BJ (cell line): Measurements from ENCODE around the gene CCDC144A. TPM values are rescaled to one million over a fixed set of nuclear protein-coding genes. Genes with fewer than 3 reads are reported as not detected.
"Not testable (repeated sequence)": the region's sequence is repeated elsewhere in the genome, so short reads cannot be mapped to it uniquely, and the experiment has no call there.

ENCODE experiments used
- CTCF ChIA-PET: fragments of 350-600 bp; formaldehyde crosslinking; extraction: SDS; loops from one replicate; lab custom pipeline; 2021; ENCODE audit warnings: antibody characterized with exemption, inconsistent platforms; lab: Yijun Ruan, JAX
- POLR2A ChIA-PET: fragments of 300-600 bp; sonication (Branson Sonifier 250); formaldehyde crosslinking; extraction: SDS; loops from one replicate; lab custom pipeline; 2021; ENCODE audit warnings: antibody characterized with exemption; lab: Charles Lee
- DNase-seq: peaks from one replicate; pipeline ENCODE4 v3.0.0-alpha.2; 2011; ENCODE audit warnings: low read depth
- H3K27me3 ChIP-seq: 2 replicates; pipeline ENCODE4 v1.6.0; 2011; ENCODE audit warnings: low read length; ENCODE audit not compliant: control insufficient read depth, insufficient read depth
- H3K36me3 ChIP-seq: 2 replicates; pipeline ENCODE4 v1.5.1; 2011; ENCODE audit warnings: low read length; ENCODE audit not compliant: control insufficient read depth, insufficient read depth
- H3K4me3 ChIP-seq: 2 replicates; pipeline ENCODE4 v1.5.1; 2011; ENCODE audit warnings: low read depth, mild to moderate bottlenecking, control low read depth, low read length
- CTCF ChIP-seq: IDR thresholded peaks from 2 replicates; pipeline ENCODE4 v1.5.1; 2011; ENCODE audit warnings: low read depth, mild to moderate bottlenecking, control low read depth, inconsistent platforms, low read length, moderate library complexity; ENCODE audit not compliant: insufficient read depth
- polyA plus RNA-seq: library from polyadenylated mRNA; depleted of rRNA; stranded (reverse); fragments of >200 nt; gene quantifications from 2 replicates; pipeline ENCODE4 v1.2.3, GENCODE V29; 2011

Gene CCDC144A
- polyA plus RNA-seq, 1 experiment, result 0.02 TPM

GRCh38 chr17:16814439-16814838, 124.4 kb downstream of the CCDC144A start:
- no peak for TF ChIP-seq CTCF
- ChIA-PET CTCF (no interaction called here), POLR2A (no interaction called here)
- no peak overlapping the region for H3K4me3 ChIP-seq
- DNase-seq, result no peak
- no peaks in the 10 kb centered on the region for H3K36me3 ChIP-seq
- H3K27me3 ChIP-seq, result no peaks in the 10 kb centered on the region; the same call in 1 of the 2 replicates

GRCh38 chr17:16817201-16817600, 127.2 kb downstream of the CCDC144A start:
- Histone ChIP-seq H3K27me3 (no peaks in the 10 kb centered on the region; the same call in 1 of the 2 replicates), H3K4me3 (no peak overlapping the region), H3K36me3 (no peaks in the 10 kb centered on the region)
- DNase-seq, result no peak
- no peak for TF ChIP-seq CTCF
- CTCF ChIA-PET, result no interaction called here
- POLR2A ChIA-PET, result no interaction called here

- H3K27me3 ChIP-seq, DNase-seq, CTCF ChIA-PET, H3K36me3 ChIP-seq, POLR2A ChIA-PET, H3K4me3 ChIP-seq: not testable (repeated sequence)
These were observed 127.9 kb downstream of the CCDC144A start for GRCh38 chr17:16817940-16818339.

GRCh38 chr17:16818340-16818739, 128.3 kb downstream of the CCDC144A start:
- ChIA-PET POLR2A (no interaction called here), CTCF (no interaction called here)
- Histone ChIP-seq H3K27me3 (no peaks in the 10 kb centered on the region; the same call in 1 of the 2 replicates), H3K4me3 (no peak overlapping the region), H3K36me3 (no peaks in the 10 kb centered on the region)
- DNase-seq, result no peak
- TF ChIP-seq CTCF, result no peak

- H3K4me3 ChIP-seq, result no peak overlapping the region
- no peaks in the 10 kb centered on the region for H3K36me3 ChIP-seq
- ChIA-PET CTCF (no interaction called here), POLR2A (no interaction called here)
- TF ChIP-seq CTCF, result no peak
- H3K27me3 ChIP-seq, result no peaks in the 10 kb centered on the region; the same call in 1 of the 2 replicates
- DNase-seq, result no peak
These were observed 129.0 kb downstream of the CCDC144A start for GRCh38 chr17:16818821-16819683.
